NCI-H187 (cell line): ENCODE results near the gene ROR1.

ENCODE experiments used
- DNase-seq, 2 experiments: peaks; one replicate each; lab custom pipeline; 2025; lab: John Stamatoyannopoulos, UW

The ROR1 gene

DNA sequence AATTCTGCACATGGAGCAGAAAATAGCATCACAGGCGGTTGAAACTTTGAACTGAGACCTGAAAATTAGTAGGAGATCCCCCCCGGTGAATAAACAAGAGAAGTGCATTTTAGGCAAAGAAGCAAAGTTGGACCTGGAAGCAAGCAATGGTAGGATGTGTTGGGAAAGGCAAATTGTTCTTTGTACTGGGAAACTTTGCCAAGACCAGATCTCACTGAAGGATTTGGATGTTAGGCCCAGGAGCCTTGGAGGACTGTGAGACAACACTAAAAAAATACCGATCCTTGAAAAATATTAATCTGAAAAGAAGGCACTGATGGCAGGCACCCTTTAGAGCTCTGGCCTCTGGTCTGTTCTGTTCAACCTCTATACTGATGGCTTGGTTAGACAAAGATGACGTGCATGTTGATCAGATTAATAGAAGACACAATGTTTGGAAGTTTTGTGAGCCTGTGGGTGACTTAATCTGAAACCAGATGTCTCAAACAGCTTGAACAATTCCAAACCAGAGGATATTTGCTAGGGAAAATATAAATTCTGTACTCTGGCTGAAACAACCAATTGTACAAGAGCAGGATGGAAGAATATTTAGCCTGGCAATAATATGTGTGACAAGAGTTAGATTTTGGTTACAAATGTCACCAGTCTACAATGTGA lies 108.4 kb downstream of the ROR1 start:
- no peak for DNase-seq

- DNase-seq, result no peak
These were observed 109.8 kb downstream of the ROR1 start for GRCh38 chr1:63883494-63884235.

DNA sequence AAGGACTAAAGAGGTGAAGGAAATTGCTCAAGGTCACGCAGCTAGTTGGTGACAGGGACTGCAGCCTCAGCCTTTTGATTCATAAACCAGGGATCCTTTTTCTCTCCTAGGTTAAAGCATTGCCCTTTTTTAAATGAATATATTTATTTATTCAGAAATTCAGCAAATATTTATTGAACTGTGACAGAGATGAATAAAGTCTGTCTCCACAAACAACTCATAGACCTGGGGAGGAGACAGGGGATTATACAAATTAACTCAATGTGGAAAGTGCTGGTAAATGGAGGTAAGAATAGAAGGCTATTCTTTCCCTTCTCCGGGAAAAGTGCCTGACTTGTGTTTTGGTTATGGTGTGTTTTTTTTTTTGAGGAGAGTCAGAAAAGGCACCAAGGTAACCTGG lies 110.7 kb downstream of the ROR1 start:
- DNase-seq, result no peak

DNA sequence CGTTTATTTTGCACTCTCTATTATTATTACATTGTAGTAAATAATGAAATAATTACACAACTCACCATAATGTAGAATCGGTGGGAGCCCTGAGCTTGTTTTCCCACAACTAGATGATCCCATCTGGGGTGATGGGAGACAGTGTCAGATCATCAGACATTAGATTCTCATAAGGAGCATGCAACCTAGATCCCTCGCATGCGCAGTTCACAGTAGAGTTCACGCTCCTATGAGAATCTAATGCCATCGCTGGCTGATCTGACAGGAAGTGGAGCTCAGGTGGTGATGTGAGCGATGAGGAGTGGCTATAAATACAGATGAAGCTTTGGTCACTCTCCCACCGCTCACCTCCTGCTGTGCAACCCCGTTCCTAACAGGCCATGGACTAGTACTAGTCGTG lies 112.1 kb downstream of the ROR1 start:
- DNase-seq, result no peak

DNA sequence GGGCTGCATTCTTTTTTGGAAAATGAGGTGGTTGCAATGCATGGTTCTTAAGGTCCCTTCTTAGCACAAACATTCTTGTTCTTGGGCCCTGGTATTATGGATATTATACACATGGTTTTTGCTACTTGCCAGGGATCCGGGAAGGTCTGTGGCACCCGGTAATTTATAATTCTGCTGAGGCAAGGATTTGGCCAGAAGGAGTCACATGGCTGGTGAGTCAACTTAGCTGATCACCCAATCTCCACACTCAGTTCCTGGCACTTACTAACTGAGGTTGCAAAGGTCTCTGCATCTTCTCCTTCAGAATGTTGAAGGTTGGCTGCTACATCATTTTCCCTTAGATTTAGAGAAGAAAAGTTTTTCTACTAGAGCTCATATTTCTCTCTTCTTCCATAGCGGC lies 112.5 kb downstream of the ROR1 start:
- DNase-seq, result no peak

DNA sequence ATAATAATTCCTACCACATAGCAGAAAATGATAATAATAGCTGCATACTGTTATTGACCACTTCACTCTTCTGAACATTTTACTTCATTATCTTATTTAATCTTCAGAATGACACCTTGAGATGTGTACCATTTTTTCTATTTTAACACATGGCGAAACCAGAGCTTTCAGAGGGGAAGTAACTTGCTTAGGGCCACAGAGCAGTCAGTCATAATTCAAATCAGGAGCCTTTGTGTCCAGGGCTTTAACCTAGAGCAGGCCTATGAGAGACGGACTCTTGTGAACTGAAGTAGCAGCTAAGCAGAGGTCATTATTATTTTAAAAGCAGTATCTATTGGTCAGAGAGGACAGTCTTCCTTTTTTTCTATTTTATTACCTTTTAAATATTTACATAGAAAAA lies 114.0 kb downstream of the ROR1 start:
- DNase-seq, result no peak

DNA sequence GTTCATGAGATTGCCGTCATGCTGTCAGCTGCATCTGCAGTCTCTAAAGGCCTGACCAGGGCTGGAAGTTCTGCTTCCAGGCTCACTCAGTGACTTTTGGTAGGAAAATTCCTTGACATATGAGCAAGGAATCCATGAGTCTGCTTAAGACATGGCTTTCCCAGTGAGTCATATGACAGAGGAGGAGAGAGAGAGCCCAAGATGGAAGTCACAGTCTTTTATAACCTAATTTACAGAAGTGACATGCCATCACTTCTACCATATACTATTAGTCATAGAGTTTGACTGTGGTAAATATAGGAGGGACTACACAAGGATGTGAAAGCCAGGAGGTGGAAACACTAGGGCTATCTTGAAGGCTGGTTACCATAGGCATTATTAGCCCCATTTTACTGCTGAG lies 115.2 kb downstream of the ROR1 start:
- no peak for DNase-seq

- DNase-seq, result no peak
These were observed 116.7 kb downstream of the ROR1 start for GRCh38 chr1:63890468-63890867.

DNA sequence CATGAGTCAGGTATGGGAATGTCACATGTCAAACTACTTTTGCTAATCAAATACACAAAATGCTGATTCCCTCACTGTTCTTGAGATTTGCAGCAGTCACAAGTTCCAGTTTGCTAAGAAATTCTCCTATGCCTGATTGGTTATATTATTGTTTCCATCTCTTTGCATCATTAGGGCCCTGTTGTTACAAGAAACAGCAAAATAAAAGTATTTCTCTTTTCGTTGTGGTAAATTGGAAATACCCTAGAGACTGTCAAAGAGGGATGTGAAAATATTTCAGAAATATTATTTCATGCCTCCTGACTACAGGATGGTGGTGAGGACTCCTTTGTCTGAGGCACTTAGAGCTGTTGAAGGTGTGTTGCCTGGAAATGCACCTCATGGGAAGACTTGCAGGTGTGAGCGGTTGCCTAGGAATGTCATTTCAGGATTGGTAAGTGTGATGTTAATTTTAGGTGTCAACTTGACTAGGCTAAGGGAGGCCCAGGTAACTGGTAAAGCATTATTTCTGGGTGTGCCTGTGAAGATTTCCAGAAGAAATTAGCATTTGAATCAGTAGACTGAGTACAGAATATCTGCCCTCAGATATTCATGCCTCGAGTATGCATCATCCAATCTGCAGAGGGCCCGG lies 117.4 kb downstream of the ROR1 start:
- DNase-seq, result no peak

- DNase-seq, result peak; percentile 51 to 60
These were observed 119.0 kb downstream of the ROR1 start for GRCh38 chr1:63892632-63893395.

DNA sequence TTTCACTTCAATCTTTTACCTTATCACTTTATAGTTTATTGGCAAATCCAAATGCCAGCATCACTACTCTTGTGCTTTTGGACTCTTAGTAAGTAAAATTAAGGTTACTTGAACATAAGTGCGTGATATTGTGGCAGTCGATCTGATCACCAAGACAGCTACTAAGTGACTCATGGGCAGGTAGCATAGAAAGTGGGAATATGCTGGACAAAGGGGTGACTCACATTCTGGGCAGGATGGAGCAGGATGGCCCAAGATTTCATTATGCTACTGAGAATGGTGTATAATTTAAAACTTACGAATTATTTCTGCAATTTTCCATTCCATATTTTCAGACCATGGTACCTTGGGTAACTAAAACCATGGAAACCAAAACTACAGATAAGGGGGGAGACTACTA lies 120.2 kb downstream of the ROR1 start:
- no peak for DNase-seq

DNA sequence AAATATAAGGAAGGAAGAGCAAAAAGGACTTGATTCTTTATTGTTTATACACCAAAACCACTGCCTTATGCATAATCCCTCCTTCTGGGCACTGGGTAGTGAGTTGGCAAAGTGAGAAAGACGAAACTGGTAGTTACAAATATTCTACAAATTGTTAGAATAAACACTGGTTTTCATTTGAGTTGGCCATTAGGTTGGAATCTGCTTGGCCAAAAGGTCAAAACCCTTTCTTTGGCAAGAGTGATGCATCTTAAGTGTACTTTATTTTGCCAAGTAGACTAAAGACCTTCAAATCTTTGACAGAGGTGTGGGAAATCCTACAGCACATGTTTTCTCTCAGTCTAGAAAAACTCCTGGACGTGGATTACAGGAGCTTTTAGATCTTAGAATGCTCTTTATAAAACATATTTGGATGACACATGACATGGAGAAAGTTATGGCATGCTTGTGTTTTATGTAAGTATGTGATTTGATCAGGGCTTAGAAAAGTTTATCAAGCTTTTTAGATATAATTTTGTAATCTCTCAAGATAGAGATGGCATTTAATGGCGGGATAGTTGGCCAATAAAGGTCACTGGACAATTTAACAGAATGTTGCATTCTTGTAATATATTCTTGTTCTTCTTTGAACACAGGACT lies 120.9 kb downstream of the ROR1 start:
- DNase-seq, result no peak

GRCh38 chr1:63896755-63897154 lies 122.9 kb downstream of the ROR1 start:
- DNase-seq, result no peak

DNA sequence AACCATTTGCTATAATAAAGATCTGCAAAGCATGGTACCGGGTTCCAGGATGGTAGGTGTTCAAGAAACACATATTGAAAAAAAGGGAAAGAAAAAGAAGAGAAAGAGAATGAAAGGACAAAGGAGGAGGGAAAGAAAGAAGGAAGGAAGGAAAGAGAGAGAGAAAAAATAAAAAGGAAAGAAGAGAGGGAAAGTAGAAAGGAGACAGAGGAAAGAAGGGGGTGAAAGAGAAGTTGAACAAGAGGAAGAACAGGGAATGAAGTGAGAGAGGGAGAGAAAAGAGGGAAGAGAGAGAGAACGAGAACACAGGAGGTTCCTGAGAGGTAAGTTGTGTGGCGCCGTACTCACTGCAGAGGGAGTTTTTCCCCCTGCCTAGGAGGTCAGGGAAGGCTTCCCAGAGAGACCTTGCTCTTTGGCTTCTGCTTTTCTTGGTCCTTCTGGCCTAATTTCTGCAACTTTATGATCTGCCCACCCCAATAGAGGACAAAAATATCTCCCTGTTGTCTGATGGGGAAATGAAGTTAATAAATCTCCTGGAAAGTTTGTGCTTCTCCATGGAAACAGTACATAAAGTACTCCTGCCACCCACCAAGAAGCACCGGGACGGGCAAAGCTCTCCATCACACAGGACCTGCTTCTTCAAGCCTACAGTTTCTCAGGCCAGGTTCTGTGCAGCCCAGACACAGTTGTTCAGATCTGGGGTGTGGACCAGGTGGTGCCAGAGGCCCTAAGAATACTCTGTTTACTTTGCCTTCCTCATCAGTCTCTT lies 124.8 kb downstream of the ROR1 start:
- DNase-seq, result no peak

GRCh38 chr1:63901094-63901493 lies 127.3 kb downstream of the ROR1 start:
- no peak for DNase-seq

DNA sequence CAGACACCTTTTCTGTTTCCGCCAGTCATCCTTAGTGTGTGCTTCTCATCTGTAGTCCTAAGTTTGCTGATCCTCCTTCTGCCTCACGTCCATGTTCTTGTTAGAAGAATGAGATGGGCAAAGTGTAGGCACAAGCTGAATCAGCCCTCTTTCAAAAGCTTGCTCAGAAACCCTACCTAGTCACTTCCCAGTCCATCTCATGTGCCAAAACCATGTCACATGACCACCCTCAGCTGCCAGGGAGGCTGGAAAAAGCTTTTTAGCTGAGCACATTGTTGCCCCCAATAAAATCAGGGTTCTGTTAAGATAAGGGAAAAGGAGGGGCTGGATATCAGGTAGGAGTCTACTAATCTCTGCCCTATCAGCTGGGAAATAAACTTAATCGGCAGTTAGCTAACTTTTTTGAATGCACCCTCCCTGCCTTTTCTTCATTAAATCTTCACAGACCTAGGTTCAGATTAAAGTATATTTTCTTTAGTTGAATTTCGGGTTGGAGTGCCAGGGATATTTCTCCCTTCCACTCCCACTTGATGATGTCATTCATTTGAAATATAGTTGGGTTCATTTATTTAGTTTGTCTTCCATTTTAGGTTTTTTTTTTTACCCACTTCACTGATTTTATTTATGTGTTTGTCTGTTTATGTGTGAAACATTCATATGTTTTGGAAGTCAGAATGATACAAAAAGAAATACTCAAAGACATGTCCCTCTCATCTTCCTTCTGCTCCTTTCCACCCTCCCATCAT lies 129.2 kb downstream of the ROR1 start:
- DNase-seq, result no peak

- no peak for DNase-seq
These were observed 130.3 kb downstream of the ROR1 start for GRCh38 chr1:63903947-63904610.

DNA sequence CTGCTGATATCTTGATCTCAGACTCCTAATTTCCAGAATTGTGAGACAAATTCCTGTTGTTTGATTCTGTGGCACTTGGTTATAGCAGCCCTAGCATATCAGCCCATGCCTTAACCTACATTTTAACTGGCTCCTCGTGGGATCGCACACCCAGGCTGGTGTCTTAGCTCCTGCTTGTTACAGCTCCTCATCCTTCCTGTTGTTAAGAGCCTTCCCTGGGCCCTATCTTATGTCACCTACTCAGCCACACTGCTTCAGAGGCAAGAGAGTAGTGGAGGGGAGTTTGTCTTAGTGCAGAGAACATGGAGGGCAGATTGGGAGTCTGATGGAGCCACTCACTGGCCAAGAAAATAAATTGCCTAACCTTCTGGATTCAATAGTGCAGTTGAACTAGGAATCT lies 131.0 kb downstream of the ROR1 start:
- no peak for DNase-seq

DNA sequence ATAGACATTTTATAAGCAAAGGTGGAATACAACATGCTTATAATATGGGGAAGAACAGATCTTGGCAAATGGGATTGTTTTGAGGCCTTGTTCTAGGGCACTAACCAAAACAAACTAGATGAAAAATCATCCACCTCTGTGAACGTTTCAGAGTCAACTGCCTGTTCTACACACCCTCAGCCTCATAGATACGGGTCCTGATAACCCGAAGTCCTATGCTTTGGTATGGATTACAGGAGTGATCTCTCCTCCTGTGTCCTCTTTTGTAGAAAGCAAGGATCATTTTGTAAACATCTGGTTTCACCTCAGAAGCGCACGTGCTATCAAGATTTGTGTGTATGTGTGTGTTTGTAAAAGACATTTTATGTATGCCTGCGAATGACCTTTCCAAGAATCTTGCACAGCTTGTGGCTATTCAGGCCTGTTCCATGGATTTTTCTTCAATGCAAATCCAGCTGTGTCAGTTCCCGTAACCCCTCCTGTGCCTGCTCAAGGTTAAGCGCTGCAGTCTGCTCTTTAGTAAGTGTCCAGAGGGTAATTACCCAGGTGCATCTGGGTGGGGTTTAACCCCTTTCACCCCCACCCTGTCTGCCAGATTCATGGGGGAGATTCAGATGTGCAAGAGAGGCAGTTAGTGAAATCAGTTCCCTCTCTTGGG lies 132.4 kb downstream of the ROR1 start:
- no peak for DNase-seq

GRCh38 chr1:63907051-63907450 lies 133.2 kb downstream of the ROR1 start:
- no peak for DNase-seq
